Smooth muscle cell of the pulmonary artery (primary cell): ENCODE measurements around the gene OR1N1. TPM values are rescaled to one million over a fixed set of nuclear protein-coding genes. Genes with fewer than 3 reads are reported as not detected.

Source experiments
- total RNA-seq: library from RNA; depleted of rRNA; stranded (reverse); fragments of >200 nt; gene quantifications from 2 replicates; pipeline ENCODE4 v1.2.3, GENCODE V29; 2014

OR1N1 gene, protein sequence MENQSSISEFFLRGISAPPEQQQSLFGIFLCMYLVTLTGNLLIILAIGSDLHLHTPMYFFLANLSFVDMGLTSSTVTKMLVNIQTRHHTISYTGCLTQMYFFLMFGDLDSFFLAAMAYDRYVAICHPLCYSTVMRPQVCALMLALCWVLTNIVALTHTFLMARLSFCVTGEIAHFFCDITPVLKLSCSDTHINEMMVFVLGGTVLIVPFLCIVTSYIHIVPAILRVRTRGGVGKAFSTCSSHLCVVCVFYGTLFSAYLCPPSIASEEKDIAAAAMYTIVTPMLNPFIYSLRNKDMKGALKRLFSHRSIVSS
- total RNA-seq = not detected in 2 replicates

DNA sequence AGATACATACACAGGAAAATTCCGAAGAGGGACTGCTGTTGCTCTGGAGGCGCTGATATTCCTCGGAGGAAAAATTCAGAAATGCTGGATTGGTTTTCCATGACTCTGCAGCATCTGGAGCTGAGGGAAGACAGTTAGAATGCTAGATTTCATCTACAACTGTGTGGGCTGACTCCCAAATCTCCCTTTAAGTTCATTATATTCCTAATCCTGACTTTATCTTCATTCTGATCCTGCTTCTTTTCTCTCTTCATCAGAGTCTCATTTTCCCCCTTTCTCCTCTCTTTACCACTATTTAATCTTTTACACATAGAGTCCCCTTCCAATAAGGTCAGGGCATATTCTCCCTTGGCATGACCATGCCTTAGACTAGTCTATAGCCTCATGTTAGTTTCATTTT lies at the start of gene OR1N1:
Gene OR1N1 (minus strand): TSS at position 101 of the 400 bp plus-strand sequence. CDS start 0 bp downstream, at position 101.

DNA sequence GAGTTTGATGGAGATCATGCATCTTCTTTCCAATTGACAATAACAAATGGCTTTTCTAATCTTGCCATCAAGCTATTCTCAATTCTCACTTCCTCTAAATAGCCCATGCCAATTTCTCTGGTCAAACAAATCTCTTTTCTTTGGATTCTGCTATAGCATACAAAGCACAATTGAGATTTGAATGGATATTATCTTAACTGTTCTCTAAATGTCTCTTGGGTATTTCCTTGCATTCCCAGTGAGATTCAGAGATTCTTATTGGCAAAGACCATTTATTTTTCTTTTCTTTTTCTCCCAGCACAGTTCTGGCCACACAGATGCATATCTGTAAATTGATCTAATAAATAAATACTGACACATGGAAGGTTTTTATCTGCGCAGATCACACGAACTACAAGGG lies 25.7 kb upstream of the OR1N1 start, which contains the start of gene OR1N2:
Gene OR1N2 (plus strand): TSS at position 301 of the 400 bp plus-strand sequence. CDS start 100 bp downstream, outside the sequence.

DNA sequence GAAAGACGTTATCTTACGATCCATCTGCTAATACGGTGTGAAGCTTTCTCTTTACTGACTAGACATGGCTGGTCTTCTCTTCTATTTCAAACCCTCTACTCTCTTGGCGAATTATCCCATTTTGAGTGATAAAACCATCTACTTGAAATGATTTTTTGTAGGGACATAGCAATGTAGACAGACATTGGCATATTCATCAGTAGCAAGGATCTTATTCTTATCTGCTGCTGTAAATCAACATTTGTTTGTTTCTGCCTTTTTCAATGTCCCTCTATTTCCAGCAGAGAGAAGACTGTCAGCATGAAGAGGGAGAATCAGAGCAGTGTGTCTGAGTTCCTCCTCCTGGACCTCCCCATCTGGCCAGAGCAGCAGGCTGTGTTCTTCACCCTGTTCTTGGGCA lies 8.3 kb downstream of the OR1N1 start, which contains the start of gene OR1J4:
Gene OR1J4 (plus strand): TSS at position 301 of the 400 bp plus-strand sequence. CDS start 0 bp downstream, at position 301.

DNA sequence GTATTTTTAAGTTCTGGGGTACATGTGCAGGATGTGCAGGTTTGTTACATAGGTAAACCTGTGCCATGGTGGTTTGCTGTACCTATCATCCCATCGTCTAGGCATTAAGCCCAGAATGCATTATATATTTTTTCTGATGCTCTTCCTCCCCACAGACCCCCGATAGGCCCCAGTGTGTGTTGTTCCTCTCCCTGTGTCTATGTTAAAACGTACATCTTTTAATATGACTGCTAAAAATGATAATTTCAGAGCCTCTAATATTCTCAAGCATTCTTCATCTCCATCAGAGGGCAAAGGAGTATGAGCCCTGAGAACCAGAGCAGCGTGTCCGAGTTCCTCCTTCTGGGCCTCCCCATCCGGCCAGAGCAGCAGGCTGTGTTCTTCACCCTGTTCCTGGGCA lies 16.6 kb downstream of the OR1N1 start, which contains the start of gene OR1J2:
Gene OR1J2 (plus strand): TSS at position 301 of the 400 bp plus-strand sequence. CDS start 0 bp downstream, at position 301.

DNA sequence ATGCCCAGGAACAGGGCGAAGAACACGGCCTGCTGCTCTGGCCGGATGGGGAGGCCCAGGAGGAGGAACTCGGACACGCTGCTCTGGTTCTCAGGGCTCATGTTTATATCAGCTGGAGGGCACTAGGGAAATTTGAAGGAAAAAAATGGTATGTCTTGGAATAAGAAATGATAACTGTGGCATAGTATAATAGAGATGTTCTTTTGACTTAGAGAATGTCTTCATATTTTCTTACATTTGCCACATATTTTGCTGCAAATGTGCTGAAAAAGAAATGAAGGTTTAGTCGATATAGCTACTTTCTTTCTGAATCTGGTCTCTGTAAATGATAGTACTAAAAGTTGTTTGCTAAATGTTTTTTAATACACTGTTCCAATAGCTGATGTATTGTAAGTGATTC lies 49.3 kb downstream of the OR1N1 start, which contains the start of gene OR1J1:
Gene OR1J1 (minus strand): TSS at position 101 of the 400 bp plus-strand sequence. CDS start 0 bp downstream, at position 101.

Other genes starting within 250 kb of the OR1N1 start
- 93.5 and 257 TPM in 2 replicates for gene PTGS1, start 156.3 kb downstream of the OR1N1 start, total RNA-seq
- gene OR1J1, start 49.4 kb downstream of the OR1N1 start, total RNA-seq = not detected in 2 replicates
- 0.50 TPM in 1 of 2 replicates, not detected in the other for gene OR1J2, start 16.5 kb downstream of the OR1N1 start, total RNA-seq
- gene OR1J4, start 8.2 kb downstream of the OR1N1 start, total RNA-seq = 0.13 TPM in 1 of 2 replicates, not detected in the other
- 0.30 TPM in 1 of 2 replicates, not detected in the other for gene OR1N2, start 25.8 kb upstream of the OR1N1 start, total RNA-seq
- not detected in 2 replicates for gene OR1L8, start 56.1 kb upstream of the OR1N1 start, total RNA-seq
- 0.59 TPM in 1 of 2 replicates, not detected in the other for gene OR1Q1, start 87.4 kb upstream of the OR1N1 start, total RNA-seq
- gene OR1B1, start 130.3 kb upstream of the OR1N1 start, total RNA-seq = not detected in 2 replicates
- not detected in 2 replicates for gene OR1L1, start 134.4 kb upstream of the OR1N1 start, total RNA-seq
- gene OR1L3, start 147.8 kb upstream of the OR1N1 start, total RNA-seq = not detected in 2 replicates
- gene OR1L4, start 196.7 kb upstream of the OR1N1 start, total RNA-seq = not detected in 2 replicates
- gene OR1L6, start 215.0 kb upstream of the OR1N1 start, total RNA-seq = not detected in 2 replicates